AG04450 (cell line): ENCODE measurements around the gene GDAP1L1. TPM values are rescaled to one million over a fixed set of nuclear protein-coding genes. Genes with fewer than 3 reads are reported as not detected.
"Not testable (repeated sequence)": the region's sequence is repeated elsewhere in the genome, so short reads cannot be mapped to it uniquely, and the experiment has no call there.

Experiments used
- CTCF ChIA-PET: fragments of 300-600, 350-600 bp; formaldehyde crosslinking; extraction: SDS; loops from one replicate; lab custom pipeline; 2022; ENCODE audit warnings: antibody characterized with exemption, inconsistent platforms; lab: Charles Lee
- POLR2A ChIA-PET: fragments of 350-600 bp; formaldehyde crosslinking; extraction: SDS; loops from one replicate; lab custom pipeline; 2021; ENCODE audit warnings: antibody characterized with exemption, inconsistent platforms; lab: Yijun Ruan, JAX
- DNase-seq: peaks from one replicate; pipeline ENCODE4 v3.0.0-alpha.2; 2011; ENCODE audit warnings: low read depth, low spot score
- H3K27ac ChIP-seq: one replicate; pipeline ENCODE4 v1.5.1; 2012; ENCODE audit warnings: low read depth, low read length, control low read depth
- H3K27me3 ChIP-seq: one replicate; pipeline ENCODE4 v1.6.0; 2012; ENCODE audit warnings: low read length; ENCODE audit not compliant: control insufficient read depth, insufficient read depth
- H3K4me3 ChIP-seq: 2 replicates; pipeline ENCODE4 v1.5.1; 2011; ENCODE audit warnings: mild to moderate bottlenecking, low read depth, low read length, control low read depth
- H3K9me3 ChIP-seq: 2 replicates; pipeline ENCODE4 v1.5.1; 2012; ENCODE audit warnings: low read length; ENCODE audit not compliant: control insufficient read depth, insufficient read depth
- polyA plus RNA-seq: library from polyadenylated mRNA; depleted of rRNA; stranded (reverse); fragments of >200 nt; gene quantifications from 2 replicates; pipeline ENCODE4 v1.2.3, GENCODE V29; 2011
- TF ChIP-seq, protein P1 (sequence below): IDR thresholded peaks from 2 replicates; pipeline ENCODE4 v1.5.1; 2011; ENCODE audit warnings: low read depth, low read length, control low read depth, inconsistent platforms

The GDAP1L1 gene
- polyA plus RNA-seq, 1 experiment: not detected

DNA sequence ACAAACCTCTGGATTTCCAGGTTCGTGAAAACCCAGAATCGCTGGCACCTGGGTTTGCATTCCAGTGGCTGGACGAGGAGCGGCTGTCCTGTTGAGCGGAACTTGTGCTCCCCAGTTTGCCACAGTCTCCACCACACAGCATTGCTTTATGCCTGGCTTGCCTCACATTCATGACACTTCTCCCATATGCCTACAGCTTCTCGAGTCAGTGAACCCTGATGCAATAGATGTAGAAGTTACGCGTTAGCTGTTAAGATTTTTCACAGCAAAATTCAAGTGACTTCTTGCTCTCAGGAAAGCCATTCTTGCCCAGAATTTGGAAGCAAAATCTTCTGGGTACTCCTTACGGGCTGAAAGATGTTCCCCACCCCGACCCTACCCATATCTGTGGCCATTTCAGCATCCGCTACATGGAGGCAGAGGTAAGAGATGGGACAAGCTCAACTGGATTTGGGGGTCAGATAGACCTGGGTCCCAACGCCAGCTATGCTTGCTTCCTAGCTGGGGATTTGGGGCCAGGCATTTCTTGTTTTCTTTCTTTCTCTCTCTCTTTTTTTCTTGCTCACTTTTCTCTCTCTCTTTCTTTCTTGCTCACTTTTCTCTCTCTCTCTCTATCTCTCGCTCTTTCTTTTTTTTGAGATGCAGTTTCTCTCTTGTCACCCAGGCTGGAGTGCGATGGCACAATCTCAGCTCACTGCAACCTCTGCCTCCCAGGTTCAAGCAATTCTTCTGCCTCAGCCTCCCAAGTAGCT is 12.4 kb upstream of the GDAP1L1 start:
- Histone ChIP-seq H3K27ac (no peak overlapping the region), H3K9me3 (peaks cover 3% of the 10 kb centered on the region; the same call in 1 of the 2 replicates), H3K4me3 (no peak overlapping the region), H3K27me3 (no peaks in the 10 kb centered on the region)
- CTCF ChIA-PET: no interaction called here
- TF ChIP-seq, protein P1, sequence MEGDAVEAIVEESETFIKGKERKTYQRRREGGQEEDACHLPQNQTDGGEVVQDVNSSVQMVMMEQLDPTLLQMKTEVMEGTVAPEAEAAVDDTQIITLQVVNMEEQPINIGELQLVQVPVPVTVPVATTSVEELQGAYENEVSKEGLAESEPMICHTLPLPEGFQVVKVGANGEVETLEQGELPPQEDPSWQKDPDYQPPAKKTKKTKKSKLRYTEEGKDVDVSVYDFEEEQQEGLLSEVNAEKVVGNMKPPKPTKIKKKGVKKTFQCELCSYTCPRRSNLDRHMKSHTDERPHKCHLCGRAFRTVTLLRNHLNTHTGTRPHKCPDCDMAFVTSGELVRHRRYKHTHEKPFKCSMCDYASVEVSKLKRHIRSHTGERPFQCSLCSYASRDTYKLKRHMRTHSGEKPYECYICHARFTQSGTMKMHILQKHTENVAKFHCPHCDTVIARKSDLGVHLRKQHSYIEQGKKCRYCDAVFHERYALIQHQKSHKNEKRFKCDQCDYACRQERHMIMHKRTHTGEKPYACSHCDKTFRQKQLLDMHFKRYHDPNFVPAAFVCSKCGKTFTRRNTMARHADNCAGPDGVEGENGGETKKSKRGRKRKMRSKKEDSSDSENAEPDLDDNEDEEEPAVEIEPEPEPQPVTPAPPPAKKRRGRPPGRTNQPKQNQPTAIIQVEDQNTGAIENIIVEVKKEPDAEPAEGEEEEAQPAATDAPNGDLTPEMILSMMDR: no peak
- POLR2A ChIA-PET: no interaction called here
- DNase-seq: no peak

DNA sequence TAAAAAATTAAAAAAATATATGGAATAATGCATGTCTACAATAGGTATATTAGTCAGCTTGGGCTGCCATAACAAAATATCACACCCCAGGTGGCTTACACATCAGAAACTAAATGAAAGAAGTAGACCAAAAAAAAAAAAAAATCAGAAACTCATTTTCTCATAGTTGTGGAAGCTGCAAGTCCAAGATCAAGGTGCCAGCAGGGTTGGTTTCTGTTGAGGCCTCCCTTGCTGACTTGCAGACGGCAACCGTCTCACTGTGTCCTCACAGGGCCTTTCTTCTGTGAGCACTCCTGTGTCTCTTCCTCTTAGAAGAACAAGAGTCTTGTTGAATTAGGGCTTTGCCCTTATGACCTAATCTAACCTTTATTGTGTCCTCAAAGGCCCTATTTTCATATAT is 11.4 kb upstream of the GDAP1L1 start:
- Histone ChIP-seq H3K27me3 (no peaks in the 10 kb centered on the region), H3K27ac (no peak overlapping the region), H3K9me3 (peaks cover 3% of the 10 kb centered on the region; the same call in 1 of the 2 replicates), H3K4me3 (no peak overlapping the region)
- no peak for DNase-seq
- TF ChIP-seq, protein P1: no peak
- CTCF ChIA-PET: interaction anchor here (0.5 kb wide), 1 partner anchor 17 kb away, joined by 3 read pairs; no protein-coding TSS in a partner anchor
- POLR2A ChIA-PET: no interaction called here

DNA sequence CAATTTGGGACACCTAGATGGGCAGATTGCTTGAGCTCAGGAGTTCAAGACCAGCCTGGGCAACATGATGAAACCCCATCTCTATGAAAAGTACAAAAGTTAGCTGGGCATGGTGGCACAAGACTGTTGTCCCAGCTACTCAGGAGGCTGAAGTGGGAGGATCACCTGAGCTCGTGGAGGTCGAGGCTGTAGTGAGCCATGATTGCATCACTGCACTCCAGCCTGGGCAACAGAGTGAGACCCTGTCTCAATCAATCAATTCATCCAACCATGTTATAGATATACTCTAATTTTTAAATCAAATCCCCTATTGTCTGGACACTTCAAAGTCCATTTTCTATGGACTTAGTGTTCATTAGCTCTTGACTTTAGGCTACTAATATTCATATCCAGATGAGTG is 10.3 kb upstream of the GDAP1L1 start:
- H3K27me3 ChIP-seq, DNase-seq, H3K27ac ChIP-seq, POLR2A ChIA-PET, H3K9me3 ChIP-seq, H3K4me3 ChIP-seq: not testable (repeated sequence)
- CTCF ChIA-PET: interaction anchor here (1.1 kb wide), 1 partner anchor 20 kb away, joined by 5 read pairs; no protein-coding TSS in a partner anchor

DNA sequence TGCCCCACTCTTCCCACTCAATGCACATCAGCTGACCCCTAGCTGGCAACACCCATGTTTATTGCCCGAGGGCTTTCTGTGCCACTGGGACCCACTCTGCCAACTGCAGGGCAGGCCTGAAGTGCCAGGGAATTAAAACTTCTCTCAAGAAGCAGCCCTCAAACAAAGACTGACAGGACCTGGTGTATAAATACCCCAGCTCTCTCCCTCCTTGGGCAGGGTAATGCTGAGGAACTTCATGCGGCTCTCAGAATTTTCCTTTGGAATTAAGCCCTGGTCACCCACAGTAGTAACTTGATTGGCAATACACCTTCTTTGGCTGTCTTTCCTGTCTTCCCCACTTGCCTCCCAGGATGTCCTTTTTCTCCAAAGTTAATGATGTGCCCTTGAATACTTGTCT is 5.3 kb upstream of the GDAP1L1 start:
- peaks cover 18% of the 10 kb centered on the region for H3K27me3 ChIP-seq
- H3K27ac ChIP-seq: no peak overlapping the region
- DNase-seq: no peak
- H3K9me3 ChIP-seq: peaks cover 3% of the 10 kb centered on the region; the same call in 1 of the 2 replicates
- ChIA-PET CTCF (no interaction called here), POLR2A (no interaction called here)
- TF ChIP-seq, protein P1: no peak
- no peak overlapping the region for H3K4me3 ChIP-seq

DNA sequence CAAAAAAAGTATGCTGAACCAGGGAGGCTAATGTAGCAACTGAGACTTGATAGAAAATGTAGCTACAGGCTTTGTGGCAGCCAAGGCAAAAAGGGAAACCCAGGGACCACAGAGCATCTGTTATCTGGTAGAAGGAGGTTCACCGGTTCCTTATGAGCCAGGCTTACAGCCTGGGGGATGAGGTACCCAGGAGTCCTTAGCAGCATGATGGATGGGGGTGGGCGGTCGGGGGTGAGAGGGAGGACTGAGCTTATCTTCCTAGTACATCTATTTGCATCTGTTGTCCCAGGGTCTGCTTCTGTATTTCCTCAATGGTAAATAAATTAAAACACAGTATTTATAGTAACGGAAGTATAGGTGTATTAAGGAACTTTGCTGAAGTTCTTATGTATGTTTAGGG is 1.1 kb upstream of the GDAP1L1 start:
- no peaks in the 10 kb centered on the region; the same call in 1 of the 2 replicates for H3K9me3 ChIP-seq

More for the DNA sequence above, 1.1 kb upstream of the GDAP1L1 start:
- Histone ChIP-seq H3K27me3 (peaks cover 25% of the 10 kb centered on the region), H3K4me3 (no peak overlapping the region), H3K27ac (no peak overlapping the region)
- no peak for DNase-seq
- CTCF ChIA-PET: interaction anchor here (1.5 to 1.7 kb wide), 2 partner anchors 28 to 65 kb away, joined by 8 to 10 read pairs; partner anchors contain the start of gene FITM2
- POLR2A ChIA-PET: no interaction called here
- TF ChIP-seq, protein P1: no peak
